GM12891 (cell line): Measurements from ENCODE around the gene SRPK1.

Source experiments
- POLR2A ChIP-seq: IDR thresholded peaks from 2 replicates; pipeline ENCODE4 v1.6.1; 2011; ENCODE audit warnings: low read depth, low read length, control low read depth
- POLR2AphosphoS5 ChIP-seq: IDR thresholded peaks from 2 replicates; pipeline ENCODE4 v1.6.1; 2011; ENCODE audit warnings: low read depth, low read length, control low read depth

DNA sequence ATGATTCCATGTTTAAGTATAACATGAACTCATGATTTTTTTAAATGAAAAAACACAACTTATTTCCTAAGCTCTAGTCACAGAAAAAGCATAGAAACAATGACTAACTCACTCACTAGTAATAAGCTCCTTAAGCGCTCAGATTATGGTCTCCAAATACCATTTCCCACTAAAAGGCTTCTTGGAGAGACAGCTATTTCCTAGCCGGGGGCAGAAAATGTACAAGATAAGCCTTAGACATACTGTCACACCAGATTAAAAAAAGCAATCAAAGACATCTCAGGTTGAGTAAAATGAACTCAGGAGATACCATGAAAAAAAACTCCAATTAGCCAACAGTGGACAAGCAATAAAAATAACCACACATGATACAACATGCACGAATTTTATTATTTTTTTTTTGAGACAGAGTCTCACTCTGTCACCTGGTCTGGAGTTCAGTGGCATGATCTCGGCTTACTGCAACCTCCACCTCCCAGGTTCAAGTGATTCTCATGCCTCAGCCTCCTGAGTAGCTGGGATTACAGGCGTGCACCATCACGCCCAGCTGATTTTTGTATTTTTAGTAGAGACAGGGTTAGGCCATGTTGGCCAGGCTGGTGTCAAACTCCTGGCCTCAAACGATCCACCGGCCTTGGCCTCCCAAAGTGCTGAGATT is 14.9 kb downstream of the SRPK1 start:
- TF ChIP-seq POLR2A, result no peak
- no peak for TF ChIP-seq POLR2AphosphoS5
